HG02981 (cell line): Measurements from ENCODE around the gene KIAA0930.
A peak's percentile ranks its signal among the peaks of the same experiment; 100 is the strongest.
"Not testable (repeated sequence)": the region's sequence is repeated elsewhere in the genome, so short reads cannot be mapped to it uniquely, and the experiment has no call there.

Experiments used
- ATAC-seq: cut with Tn5 transposase; IDR thresholded peaks from one replicate; pipeline ENCODE4 v1.9.1; 2021; ENCODE audit warnings: mild to moderate bottlenecking, moderate library complexity; ENCODE audit not compliant: unreplicated experiment

KIAA0930 gene

DNA sequence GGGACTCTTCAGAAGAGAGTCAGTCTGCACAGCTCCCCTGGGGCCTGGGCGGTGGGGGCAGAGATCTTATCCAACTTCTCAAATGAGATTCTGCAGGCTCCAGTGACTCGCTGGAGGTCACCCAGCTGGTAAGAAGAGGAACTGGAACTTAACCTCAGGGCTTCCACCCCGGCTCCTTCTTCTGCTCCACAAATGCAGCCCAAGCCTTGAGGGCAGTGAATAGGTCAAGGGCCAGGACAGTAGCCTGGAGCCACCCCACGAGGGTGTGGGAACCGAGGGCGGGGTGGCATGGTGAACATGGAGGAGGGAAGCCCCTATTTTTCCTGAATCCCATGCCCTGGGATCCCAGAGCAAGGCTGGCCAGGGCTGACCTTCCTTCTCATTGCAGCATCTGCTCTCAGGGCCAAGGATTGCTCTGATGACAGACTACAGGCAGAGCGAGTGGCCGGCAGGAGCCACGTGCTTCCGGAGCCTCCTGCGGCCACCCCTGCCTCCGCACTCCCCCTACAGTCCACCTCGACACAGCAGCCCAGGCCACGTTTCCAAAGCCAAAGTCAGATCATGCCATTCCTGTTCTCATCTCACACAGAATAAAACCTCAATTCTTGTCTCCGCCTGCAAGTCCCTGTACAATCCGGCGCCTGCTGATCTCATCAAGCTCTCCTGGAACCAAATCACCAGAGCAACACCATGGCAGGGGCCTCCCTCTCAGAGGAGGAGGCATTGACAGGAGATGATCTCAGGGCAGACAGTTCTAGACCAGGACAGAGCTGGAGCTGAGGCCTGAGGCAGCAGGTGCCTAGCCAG is 23.0 kb upstream of the KIAA0930 start:
- peak; percentile 76 for ATAC-seq

DNA sequence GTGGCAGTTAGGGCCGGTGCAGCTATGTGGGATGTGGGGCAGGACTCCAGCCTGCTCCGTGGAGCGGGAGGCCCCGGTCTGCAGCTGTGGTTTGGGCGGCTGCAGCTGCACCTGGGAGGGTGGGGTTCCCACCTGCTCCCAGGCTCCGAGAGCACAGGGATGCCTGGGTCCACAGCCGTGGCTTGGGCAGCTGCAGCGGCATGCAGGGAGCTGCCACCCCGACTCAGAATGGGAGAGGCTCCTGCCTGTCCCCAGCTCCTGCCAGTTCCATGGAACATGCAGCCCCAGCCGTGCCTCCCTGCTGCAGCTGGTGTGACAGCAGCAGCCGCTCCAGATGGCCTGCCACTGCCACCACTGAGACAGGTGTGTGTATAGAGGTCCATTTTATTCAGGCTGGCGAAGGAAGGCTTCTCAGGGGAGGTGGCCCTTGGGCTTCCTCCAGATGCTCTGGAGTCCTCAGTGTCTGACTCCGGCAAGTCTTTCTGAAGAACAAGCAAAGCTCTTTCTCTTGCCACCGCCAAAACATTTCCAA is 22.3 kb upstream of the KIAA0930 start:
- peak; percentile 23 for ATAC-seq

DNA sequence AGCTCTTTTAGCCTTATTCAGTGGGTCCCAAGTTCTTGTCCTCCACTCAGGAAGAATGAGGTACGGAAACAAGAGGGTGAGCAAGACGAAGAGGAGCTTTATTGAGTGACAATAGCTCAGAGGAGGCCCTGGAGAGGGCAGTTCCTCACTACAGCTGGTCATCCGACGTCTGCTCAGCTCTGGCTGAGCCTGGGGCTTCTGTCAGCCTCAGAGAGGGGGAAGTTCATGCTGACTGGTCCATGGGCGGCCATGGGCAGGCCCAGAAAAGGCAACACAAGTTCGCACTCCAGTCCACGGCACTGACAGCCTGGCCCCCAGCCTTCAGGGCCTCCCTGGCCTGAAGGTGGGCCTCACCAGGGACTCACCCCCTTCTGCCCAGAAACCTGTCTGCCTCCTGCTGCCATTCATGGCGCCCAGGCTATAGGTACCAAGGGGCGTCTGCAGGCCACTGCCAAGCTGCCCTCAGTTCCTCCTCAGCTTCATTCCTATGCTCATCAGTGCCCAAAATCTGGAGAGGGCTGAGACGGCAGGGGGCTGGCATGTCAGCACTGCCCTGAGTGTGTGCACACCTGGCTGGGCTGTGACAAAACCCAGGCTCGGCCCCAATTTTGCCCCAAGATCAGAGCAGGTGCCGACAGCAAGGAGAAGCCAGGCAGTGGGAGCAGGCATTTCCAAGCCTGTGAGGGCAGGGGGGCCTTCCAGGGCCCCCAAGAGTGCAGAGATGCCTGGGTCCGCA is 21.7 kb upstream of the KIAA0930 start:
- no peak for ATAC-seq

DNA sequence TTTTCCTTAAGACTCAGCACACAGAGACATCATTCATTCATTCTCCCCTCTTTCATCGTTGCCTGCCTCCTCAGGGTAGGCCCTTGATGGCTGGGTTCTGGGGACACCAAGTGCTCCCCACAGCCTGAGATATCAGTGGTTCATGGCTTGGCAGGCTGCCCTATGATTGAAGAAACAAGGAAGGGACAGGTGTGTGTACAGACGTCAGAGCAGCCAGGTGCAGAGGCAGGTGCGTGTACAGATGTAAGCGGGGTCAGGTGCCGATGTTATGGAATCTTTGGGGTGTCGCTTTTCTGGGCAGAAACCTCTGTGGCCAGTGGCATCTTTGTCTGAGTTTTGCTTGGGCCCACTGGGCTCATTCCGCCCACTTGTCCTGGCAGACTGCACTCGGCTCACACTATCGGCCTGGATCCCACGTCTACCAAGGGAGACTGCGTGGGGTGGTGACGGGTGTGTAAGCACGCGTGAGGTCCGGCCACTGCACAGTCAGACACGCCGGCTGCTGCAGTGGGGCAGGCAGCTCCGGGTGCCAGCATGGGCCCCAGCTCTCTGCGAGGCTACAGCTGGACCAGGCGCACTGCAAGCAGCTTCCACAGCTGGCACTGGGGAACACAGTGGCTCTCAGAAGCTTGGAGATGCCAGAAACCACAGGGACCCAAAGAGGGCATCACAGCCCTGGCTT is 20.9 kb upstream of the KIAA0930 start:
- no peak for ATAC-seq

DNA sequence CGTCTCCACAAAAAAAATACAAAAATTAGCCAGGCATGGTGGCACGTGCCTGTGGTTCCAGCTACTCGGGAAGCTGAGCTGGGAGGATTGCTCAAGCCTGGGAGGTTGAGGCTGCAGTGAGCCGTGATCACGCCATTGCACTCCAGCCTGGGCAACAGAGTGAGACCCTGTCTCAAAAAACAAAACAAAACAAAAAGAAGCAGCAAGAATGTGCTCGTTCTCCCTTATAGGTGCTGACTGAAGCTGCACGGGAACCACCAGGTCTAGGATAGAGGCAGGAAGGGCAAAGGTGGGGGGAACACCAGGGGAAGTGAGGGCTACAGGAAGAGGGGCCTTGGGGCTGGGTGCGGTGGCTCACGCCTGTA is 19.7 kb upstream of the KIAA0930 start:
- not testable (repeated sequence) for ATAC-seq

DNA sequence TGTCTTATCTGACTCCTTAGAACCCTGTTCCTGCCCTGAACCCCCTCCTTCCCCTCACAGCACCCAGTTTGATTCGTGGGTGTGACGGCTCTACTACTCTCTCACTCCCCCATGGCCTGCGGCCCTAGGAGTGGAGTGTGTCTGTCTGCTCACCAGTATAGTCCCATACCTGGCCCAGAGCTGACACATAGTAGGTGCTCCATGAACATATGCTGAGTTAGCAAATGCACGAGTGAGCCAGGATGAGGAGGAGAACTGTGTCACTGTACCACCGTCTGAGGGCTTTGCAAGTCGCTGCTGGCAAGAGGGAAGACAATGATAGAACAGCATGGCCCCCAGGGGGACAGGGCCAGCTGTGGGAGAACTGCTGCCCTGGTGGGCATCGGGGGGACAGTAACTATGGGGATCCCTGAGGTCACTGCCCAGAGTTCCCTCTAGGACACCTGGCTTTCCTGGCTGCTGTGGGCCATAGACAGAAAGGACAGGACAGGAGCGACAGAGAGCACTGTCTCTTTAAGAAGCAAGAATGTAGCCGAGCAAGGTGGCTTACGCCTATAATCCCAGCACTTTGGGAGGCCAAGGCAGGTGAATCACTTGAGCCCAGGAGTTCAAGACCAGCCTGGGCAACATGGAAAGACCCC is 19.2 kb upstream of the KIAA0930 start:
- no peak for ATAC-seq

DNA sequence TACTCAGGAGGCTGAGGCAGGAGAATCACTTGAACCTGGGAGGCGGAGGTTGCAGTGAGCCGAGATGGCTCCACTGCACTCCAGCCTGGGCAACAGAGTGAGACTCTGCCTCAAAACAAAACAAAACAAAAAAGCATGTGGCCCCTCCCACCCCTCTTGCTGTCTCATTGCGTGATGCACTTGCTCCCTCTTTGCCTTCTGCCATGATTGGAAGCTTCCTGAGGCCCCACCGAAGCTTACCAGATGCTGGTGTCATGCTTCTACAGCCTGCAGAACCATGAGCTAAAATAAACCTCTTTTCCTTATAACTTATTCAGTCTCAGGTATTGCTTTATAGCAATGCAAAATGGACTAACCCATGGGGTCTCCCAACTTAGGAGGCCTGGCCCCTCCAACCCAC is 17.2 kb upstream of the KIAA0930 start:
- not testable (repeated sequence) for ATAC-seq

DNA sequence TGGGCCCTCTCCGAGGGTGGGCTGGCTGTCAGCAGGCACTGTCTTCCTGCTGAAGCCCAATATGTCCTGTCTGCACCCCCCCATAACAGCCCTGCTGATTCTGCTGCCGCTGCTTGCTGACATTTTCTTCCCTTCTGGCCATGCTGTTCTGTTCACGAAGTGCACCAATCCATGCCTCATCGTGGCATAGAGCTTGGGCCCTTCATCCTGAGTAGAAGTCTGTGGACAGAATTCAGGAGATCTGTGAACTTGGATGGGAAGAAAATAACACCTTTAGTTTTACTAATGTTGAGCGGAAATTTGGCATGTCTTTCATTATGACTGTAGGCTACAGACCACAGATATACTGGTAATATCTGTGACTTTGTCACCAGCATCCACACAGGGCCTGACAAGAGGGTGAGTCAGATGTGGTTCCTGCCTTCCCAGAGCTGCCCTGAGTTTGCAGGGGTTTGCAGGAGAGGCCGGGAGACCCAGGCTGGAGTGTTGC is 14.1 kb upstream of the KIAA0930 start:
- ATAC-seq: no peak

DNA sequence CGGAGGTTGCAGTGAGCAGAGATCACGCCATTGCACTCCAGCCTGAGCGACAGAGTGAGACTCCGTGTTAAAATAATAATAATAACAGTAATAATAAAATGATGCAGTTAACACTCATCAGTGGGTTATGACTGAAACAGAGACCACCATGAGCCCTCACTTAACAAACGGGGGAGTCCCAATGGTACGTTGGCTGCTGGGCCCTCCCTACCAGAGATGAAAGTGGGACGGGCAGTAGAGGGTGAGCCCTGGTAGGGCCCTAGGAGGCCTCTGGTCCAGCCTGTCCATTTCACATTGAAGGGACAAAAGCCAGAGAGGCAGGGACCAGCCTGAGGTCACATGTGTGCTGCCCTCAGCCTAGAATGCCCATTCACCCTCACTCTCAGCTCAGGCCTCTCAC is 13.7 kb upstream of the KIAA0930 start:
- no peak for ATAC-seq

DNA sequence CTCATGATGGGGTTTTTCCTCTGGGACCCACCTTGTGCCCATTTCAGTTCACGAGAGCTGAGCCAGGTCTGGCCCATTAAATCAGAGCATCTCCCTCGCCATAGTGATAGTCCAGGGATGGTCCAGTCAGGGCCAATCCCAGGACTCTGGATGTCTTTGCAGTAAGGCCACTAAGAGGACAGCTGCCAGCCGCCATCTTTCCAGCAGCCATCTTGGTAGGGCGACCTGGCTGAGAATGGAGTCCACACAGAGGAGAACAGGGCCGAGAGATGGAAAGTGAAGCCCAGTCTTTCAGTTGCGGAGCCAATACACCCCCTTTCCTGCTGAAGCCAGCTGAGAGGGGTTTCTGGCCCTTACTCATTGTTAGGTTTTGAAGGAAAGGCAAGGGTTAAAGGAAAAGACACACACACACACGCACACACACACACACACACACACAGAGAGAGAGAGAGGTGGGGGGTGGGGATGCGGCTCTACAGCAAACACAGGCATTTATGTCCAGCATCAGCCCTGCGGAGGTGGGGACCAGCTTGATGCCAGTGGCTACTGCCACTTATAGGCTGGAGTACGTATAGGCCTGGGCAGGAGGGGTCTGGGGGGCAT is 12.4 kb upstream of the KIAA0930 start:
- no peak for ATAC-seq

DNA sequence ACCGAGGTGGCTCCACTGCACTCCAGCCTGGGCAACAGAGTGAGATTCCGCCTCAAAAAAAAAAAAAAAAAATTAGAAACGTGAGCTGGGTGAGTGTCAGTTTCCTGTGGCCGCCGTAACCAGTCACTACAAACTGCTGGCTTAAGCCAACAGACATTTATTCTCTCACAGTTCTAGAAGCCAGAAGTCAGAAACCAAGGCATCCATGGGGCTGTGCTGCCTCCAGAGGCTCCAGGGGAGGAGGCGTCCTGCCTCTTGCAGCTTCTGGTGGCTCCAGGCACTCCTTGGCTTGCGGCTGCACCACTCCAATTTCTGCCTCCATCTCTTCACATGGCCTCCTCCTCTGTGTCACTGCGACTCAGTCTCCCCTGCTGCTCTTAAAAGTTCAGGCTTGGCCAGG is 11.1 kb upstream of the KIAA0930 start:
- no peak for ATAC-seq

DNA sequence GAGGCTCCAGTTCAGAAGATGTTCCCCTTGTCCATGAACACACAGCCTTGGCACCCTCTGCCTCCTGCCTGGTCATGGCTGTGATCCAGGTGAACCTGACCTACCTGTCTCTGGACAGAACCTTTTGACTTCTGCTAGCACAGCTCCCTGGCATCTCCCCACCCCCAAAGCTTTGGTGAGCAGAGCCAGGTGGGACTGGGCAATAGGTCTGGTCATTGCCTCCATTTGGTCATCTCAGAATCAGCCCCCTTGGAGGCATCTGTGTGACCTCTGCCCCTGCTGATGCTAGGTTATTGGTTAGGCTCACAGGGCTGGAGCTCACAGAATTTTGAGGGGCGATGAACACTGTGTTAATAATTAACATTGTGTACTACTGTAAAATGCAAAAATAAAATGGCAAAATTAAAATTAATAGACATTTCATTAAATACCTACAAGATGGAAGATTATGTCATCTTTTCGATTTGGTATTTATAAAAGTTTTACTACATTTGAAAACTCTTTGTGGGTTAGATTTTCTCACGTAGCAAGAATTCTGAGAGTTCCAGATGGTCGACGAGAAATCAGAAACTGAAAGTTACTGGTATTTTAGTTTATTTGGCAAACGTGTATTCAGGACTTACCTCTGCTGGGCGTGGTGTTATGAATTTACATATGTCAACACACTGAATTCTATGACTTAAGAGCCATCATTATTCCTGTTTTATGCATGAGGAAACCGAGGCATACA is 8.3 kb upstream of the KIAA0930 start:
- peak; percentile 61 for ATAC-seq

DNA sequence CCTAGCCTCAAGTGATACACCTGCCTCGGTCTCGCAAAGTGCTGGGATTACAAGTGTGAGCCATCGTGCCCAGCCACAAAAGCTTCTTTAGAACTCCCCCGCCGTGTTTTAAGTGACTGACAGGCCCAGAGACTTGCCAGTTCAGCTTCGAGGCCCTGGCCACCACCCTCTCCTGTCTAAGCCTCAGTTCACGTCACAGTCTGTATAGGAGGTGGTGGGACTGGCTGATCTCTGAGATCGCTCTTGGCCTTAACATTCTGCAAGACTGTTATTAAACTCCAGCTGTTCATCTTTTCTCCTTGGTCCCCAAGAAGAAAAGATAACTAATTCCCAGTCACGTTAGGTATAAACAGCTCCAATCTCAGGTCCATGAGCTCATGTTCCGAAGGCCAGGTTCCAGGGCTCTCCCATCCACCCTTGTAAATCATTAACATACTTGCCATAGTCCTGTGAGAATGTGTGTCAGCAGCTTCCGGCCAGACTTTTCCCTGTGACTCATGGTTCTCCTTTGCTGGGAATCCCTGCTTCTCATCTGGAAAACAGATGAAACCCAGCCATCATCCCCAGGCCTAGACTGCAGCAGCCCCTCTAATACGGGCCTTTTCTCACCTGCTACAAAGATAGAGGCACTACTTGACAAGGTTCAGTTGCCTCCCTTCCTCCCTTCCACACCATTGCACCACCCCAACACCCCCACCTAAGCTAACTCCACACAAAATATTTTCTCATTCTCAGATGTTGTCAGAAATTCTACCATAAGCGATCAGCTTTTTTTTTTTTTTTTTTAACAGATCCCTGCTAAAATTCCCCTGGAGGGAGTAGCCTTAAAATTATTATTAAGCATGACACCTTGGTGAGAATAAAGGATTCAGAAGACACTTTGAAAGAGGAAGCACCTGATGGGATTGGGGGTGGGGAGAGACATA is 5.6 kb upstream of the KIAA0930 start:
- no peak for ATAC-seq

DNA sequence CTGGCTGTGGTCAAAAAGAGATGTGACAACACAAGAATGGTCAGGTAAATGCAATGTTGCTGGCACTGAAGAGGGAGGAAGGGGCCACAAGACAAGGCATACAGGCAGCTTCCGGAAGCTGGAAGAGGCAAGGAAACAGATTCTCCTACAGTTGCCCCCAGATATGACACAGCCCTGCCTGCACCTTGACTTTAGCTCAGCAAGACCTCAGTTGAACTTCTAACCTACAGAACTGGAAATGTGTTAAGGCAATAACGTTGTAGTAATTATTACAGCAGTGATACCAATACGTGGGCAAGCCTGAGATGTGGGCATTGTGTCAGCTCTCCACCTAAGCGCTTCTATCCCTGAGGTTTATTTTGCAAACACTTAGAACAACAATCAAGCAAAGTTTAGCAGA is 4.2 kb upstream of the KIAA0930 start:
- no peak for ATAC-seq

DNA sequence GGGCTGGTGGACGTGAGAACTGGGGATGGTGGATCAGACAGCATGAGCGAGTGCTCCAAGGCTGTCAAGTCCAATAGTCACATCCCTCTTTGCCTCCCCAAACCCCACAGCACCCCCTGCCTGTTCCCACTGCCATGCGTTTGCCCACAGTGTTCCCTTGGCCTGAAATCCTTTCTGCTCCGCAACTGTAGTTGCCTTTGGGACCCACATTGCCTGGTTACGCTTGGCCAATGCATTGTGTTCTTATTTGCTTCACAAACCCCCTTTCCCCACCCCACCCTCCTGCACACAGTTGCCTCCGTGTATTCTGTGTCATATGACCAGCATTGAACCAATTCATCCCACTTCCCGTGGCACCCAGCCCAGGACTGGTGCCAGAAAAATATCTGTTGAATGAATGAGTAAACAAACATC is 2.1 kb upstream of the KIAA0930 start:
- no peak for ATAC-seq

DNA sequence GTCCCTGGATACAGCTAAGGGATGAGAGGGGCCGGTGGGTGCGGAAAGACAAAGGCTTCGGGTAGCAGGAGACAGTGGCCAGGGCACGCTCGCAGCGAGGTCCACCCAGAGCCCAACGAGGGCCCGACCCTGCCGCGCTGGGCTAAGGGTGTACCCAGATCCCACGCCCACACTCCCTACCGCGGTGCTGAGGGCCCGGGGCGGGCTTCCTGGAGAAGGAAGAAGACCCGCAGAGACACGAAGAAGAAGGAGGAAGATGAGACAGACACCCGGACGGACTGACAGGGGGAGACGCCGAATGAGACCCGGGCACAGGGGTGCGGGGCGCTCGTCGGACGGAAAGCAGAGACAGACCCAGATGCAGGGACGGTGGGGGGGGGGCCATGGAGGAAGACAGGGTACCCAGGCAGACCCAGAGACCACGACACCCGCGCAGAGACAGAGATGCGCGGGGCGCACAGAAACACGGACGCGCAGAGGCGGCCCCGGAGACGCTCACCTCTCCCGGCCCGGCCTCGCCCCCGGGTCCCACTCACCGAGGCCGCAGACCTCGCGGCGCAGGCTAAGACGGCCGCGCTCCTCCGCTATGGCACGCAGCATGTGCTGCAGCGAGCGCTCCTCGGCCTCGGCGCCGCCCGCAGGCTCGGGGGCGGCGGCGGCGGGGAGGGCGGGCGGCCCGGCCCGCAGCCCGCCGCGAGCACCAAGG is 437 bp downstream of the KIAA0930 start:
- peak; percentile 22 for ATAC-seq

DNA sequence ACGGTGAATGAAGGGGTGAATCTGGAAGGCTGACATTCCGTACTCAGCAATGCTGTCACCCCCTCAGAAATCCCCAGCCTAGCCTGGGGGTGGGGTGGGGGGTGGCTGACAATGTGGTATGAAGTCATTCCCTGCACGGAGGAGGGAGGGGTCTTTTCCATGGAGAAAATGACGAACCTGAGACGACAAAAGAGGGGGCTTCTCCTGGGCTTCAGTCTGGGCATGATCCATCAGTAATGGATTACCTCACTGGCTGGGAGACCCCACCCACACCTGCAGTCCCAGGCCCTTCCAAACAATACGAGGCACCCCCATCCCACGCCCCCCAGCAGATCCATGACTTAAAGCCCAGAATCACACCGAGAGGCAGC is 1.0 kb downstream of the KIAA0930 start:
- ATAC-seq: no peak

DNA sequence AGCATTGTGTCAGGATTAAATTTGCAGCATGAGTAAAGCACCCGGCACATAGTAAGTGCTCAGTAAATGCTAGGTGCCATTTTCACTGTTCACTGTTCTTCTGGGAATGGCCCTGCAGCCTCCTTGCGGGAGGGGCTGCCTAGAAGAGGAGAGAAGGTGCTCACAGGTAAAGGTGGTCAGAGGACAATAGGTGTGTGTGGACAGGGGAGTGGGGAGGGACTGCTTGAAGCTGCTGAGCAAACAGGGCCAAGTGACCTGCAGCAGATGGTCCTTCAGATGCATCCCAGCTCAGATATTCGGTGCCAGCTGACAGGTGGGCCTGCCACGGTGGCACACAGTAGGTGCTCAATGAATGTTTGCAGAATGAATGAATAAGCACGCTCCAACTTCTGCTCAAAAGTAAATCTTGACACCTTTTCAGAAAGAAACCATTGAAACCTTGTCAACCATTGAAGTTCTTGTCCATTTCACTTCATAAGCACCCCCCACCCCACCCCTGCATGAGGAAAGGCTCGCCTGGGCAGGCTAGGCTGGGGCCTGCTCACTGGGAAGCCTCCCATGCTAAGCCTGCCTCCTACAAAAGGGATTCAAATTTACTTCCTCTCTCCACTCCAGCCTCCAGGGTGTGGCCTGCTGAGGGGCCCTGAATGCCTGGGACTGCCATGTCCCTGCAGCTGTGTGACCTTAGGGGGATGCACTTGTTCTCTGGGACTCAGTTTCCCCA is 1.6 kb downstream of the KIAA0930 start:
- no peak for ATAC-seq
